Hematopoietic multipotent progenitor cell (in vitro differentiated cells): Measurements from ENCODE around the gene GFER. TPM values are rescaled to one million over a fixed set of nuclear protein-coding genes. Genes with fewer than 3 reads are reported as not detected.
"Not testable (repeated sequence)": the region's sequence is repeated elsewhere in the genome, so short reads cannot be mapped to it uniquely, and the experiment has no call there.

Source experiments
- DNase-seq, 3 donors: peaks; one replicate each; pipeline ENCODE4 v3.0.0-alpha.2; 2011 to 2015; ENCODE audit warnings: low read depth in 2 of 3, low spot score in 2 of 3
- total RNA-seq: library from RNA; depleted of rRNA; stranded (reverse); fragments of >200 nt; gene quantifications from one replicate; pipeline ENCODE4 v1.2.3, GENCODE V29; 2012

Gene GFER
- total RNA-seq, 1 donor: 14.5 TPM

DNA sequence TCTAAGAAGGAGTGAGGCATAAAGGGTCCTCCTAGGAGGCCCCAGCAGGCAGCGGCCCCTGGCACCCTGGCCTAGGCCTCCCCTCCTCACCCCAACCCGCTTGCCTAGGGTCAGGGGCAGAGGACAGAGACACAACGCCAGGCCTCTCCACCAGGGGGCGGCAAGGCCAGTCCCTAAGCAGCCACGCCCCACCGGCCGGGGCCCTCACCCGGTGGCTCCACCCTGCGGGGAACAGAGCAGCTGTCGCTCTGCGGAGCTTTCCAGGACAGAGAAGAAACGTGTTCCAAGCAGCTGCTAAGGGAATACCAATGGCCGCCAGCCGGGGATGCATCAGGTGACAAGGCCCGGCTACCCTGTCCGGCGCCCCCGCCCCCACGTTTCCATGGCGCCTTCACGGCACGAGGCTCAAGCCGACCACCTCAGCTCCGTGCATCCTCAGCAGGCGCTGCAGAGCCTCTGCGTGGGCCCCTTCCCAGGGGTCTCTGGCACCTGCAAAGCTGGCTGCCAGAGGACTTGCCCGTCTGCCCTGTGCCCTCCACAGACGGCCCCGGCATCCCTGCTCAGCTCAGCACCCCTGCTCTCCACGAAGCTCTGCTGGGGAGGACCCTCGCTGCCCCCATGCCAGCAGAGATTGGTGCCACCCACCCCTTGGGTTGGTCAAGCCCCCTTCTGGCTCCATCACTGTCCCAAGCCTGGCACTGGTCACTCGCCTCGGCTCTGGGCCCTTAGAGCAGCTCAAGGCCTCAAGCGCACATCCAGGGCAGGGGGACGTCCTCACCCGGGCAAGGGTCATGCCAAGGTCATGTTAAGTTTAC, 20.0 kb downstream of the GFER start:
- peak; percentile 72 to 92 (median 87) for DNase-seq

DNA sequence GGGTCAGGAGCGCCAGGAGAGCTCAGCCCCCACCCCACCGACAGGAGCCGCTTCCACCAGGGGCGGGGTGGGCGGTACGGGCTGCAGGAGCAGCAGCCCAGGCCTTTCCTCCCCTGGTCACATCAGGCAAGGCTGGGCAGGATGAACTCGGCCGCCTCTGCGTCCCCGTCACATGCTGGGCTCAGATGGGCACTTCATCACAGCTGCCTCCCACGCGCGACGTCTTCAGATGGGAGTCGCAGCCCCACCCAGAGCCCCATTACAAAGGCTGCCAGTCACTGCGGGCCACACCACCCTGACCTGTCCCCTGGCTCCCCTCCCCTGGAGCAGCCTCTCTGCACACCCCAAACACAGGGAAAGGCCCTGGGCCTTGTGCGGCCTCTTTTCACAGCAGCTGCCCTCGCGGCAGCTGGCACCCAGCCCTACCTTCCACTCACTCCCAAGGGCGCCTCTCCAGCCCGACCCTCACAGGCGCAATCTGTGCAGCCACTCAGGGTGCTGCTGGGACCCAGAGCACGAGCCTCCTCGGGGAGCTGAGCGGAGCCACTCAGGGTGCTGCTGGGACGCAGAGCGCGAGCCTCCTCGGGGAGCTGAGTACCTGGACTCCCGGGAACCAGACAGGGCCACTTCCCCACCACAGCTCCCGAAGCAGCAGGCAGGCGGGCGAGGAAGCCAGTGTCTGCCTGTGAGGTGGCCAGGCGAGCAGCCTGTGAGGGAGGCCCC, 21.0 kb downstream of the GFER start:
- no peak for DNase-seq

DNA sequence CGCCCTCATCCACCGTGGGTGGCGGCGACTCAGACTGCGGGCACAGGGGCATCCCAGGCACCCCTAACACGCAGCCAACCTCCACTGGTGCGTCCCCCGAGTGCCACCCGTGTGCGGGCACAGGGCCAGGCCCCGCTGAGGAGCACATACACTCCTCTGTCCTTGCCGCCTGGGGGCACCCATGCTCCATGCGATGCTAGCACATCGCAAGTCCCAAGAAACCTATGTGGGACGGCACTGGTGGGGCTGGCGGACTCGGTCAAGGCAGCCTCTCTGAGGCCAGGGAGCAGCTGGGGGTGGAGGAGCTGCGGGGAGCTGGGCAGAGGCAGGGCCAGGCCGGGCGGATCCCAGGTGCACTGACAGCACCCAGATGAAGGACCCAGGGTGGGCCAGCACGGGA, 21.7 kb downstream of the GFER start:
- DNase-seq: peak in 2 of 3 donors; percentile 77 to 90

DNA sequence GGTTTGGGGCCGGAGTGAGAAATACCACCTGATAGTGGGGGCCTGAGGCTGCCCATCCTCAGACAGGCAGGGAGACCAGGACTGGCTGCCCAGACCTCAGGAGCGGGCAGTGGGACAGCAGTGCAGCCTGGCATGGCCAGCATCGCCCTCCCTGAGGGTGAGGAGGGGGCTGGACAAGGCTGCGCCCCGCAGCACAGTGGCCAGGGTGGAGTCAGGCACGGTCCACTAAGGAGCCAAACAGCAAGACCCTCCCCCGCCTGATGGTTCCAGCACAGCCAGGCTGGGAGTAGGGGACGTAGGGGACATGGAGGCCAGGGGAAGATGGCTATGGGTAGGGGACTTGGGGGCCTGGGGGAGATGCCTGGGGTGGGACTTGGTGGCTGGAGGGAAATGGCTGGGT, 22.3 kb downstream of the GFER start:
- DNase-seq: no peak

DNA sequence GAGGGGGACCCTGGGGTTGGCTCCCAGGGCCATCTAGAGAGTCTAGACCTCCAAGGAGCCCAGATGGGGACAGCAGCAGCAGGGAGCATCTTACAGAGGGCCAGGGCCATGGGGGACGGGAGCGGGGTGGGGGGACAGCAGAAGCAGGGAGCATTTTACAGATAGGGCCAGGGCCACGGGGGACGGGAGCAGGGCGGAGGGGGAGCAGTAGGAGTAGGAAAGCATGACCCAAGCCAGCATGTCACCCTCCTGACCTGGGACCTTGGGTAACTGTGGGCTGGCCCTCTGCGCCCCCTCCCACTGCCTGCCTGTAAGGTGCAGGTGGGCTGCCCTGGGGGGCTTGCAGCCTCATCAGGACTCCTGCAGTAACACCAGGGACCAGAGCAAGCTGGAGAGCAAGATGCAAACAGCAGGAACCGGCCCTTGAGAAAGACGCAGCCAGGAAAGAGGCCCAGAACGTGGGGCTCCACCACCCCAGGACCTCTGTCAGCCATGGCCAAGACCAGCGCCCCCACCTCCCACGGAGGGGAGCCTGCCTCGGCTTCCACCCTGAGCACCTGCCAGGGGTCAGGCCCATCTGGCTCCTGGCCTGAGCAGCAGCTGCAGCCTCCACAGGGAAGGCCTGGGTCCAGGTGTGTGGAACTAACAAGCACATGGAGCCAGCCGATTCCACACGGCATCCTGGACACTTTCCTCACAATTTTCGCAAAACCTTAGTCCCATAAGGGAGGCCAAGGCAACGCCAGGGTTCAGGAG, 23.3 kb downstream of the GFER start:
- DNase-seq: no peak

DNA sequence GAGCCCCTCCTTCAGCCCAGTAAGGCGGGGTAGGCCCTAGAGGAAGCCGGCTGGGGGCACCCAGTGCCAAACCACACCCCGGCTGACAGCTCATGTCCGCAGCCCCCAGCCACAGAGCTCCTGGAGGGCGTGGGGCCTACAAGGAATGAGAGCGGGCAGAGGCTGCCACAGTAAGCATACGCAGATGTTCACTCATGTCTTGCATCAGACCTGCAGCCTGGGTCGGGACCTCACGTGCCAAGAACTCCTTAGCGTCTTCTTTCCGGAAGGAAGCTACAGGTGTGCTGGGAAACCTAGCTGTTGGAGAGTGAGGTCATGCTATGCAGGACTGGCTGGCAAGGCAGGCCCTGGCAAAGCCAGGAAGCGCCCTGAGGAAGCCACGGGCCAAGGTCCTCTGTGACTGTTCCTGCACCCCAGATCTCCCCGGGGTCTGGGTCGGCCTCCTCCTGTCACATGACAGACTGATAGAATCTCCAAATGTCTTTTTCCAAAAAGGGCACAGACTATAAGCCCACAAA, 24.1 kb downstream of the GFER start:
- DNase-seq: peak in 2 of 3 donors; percentile 71 to 82

DNA sequence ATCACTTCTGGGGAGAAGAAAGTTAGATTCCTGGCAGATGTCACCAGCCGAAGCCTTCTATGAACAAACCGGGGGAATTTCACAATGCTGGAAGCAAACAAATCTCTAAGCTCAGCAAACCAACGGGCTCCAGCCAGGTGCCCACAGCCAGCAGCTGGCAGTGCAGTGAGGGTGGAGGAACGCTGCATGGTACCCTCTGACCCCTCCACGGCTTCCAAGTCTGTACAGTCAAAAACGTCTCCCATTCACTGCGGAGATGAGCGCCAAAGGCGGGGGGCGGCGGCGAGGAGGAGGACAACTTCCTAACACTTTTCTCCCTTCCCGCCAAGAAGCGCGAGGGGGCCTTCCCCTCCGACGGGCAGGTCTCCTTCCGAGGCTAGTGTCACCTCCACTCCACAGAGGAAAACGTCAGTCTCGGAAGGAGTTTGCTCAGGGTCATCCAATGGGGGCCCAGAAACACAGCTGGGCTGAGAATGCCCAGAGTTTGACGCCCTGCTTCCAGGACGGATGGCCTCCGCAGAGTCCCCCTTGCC, 24.7 kb downstream of the GFER start:
- peak in 1 of 3 donors; percentile 19 for DNase-seq

DNA sequence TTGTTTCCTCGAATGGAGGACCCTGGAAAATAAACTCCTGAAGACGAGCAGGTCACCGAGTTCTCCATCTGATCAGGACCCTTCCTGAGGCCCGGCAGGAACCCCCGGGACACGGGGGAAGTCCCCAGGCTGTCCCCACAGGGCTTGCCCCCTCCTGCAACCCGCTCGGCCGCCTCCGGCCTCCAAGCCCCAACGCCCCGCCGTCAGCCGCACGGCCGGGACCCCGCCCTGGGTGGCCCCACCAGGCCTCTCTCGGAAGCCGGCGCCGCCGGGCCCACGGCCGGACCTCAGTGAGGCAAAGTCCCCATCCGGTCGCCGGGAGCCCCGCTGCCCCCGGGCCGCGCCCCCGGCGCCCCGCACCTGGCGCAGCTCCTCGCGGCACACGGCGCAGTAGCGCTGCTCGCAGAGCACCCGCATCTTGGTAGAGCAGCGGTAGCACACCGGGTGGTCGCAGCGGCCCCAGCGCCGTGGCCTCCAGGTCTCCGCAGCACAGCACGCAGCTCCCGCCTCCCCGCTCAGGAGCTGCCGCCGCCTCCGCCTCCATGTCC, 25.2 kb downstream of the GFER start:
- DNase-seq: no peak

DNA sequence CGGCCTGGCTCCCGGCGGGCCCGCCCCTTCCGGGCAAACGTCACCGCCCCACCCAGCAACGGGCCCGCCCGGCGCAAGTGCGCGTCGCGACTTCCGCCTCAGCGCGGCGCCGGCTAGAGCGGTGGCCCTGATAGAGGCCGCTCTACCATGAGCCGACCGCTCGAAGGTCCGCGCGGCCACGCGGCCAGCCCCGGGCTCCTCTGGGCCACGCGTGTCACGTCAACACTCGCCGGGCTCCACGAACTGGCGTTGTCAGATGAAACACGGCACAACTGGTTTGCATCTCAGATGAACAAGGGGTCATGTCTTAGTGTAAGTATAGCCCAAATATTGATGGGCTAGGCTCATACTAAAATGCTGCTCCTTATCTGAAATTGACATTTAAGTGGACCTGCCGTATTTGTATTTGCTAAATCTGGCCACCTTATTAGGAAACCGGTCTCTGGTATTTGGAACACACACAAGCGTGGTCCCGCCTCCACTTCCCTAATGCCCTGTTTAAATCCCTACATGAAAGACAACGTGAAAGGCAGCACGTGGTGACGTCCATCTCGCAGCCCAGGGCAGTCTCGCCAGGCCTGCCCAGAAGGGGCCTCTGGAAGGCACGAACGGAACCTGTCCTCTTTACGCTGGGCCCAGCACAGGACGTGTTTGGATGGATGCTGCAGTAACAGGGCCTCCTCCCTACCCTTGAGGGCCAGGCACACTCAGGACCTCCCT, 26.0 kb downstream of the GFER start, which contains the start of gene ZNF598:
Gene ZNF598 (minus strand): TSS at position 31 of the 720 bp plus-strand sequence.
- peak; percentile 69 to 87 (median 87) for DNase-seq

DNA sequence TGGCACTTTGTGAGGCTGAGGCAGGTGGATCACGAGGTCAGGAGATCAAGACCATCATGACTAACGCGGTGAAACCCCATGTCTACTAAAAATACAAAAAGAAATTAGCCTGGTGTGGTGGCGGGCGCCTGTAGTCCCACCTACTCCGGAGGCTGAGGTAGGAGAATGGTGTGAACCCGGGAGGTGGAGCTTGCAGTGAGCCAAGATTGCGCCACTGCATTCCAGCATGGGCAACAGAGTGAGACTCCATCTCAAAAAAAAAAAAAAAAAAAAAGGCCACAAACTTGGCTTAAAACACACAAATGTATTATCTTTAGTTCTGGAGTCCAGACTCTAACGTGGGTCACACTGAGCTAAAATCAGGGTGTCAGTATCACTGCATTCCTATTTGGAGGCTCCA, 27.7 kb downstream of the GFER start:
- DNase-seq: not testable (repeated sequence)

DNA sequence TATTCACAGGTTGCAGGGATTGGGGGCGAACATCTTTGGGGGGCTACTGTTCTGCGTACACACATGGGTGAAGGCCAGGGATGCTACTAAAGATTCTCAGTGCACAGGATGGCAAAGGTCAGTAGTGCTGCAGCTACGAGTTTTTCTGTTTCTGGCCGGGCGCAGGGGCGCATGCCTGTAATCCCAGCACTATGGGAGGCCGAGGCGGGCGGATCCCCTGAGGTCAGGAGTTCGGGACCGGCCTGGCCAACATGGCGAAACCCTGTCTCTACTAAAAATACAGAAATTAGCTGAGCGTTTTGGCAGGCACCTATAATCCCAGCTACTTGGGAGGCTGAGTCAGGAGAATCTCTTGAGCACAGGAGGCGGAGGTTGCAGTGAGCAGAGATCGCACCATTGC, 29.5 kb downstream of the GFER start:
- no peak for DNase-seq

DNA sequence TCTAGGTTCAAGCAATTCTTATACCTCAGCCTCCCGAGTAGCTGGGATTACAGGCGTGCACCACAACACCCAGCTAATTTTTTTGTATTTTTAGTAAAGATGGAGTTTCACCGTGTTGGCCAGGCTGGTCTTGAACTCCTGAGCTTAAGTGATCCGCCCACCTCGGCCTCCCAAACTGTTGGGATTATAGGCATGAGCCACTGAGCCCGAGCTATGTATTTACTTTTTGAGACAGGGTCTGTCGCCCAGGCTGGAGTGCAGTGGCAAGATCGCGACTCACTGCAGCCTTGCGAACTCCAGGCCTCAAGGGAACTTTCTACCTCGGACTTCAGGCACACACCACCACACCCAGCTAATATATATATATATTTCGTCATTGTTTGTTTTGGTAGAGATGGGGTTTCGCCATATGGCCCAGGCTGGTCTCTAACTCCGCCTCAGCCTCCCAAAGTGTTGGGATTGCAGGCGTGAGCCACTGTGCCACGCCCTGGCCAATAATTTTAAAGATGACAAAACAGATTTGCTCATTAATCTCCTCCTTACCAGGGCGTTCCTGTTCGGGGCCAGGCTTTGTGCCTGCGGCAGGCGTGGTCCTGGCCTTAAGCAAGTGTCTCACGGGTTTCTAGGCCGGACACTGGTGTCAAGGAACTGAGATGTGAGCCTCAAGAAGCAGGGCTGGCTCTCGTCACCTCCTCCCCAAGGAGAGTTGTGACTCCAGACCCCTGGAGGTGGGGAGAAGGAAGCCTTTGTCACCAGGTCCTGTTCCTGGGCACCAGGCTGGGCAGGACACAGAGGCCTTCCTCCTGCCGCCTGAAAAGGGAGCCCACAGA, 31.3 kb downstream of the GFER start:
- DNase-seq: no peak

DNA sequence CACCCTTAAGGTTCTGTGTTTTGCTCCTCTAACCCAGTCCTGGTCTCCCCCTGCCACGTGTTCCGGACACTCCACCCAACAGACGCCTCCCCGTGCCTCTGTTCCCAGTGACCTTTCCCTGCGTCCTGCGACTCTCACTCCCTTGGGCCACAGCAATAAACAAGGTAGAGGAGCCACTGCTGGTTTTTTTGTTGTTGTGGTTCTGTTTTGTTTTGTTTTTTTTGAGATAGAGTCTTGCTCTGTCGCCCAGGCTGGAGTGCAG, 31.9 kb downstream of the GFER start:
- no peak for DNase-seq

DNA sequence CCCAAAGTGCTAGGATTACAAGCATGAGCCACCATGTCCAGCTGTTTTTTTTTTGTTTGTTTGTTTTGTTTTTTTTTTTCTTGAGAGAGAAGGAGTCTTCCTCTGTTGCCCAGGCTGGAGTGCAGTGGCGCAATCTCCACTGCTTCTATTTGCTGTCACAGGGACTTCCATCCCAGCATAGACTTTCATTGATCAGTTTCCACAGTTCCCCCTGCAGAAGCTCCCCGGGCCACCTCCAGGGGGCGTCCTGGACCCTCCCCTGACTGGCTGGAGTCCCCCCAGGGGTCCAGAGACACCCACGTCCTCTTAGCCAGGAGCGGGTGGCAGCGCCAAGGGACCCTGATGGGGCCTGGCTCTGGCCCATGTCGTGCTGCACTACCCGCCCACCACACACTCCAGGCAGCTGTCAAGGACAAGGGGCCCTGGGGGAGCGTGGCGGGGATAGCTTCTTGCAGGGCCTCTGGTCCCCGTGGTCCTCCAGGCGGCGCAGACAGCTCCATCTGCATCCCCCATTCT, 32.5 kb downstream of the GFER start:
- DNase-seq: no peak

DNA sequence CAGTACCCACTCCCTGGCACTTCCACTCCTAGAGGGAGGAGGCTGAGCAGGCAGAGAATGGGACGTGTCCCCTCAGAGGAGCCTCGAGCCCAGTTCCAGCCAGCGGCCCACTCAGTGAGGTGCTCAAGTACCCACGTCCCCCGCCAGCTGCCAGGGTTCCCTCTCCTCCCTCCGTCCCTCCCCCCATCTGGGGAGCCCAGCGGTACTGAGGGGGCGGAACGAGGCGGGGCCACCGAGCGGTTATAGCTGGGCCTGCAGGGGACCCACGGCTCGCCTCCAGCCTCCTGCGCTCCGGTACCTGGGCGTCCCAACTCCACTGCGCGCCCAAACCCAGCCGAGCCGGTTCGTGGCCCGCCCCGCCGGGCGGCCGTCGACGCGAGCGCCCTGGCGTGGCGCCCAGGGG, 35.5 kb downstream of the GFER start, which contains the start of gene NPW:
Gene NPW (plus strand): TSS at position 268 of the 403 bp plus-strand sequence.
- peak in 2 of 3 donors; percentile 57 to 67 for DNase-seq

DNA sequence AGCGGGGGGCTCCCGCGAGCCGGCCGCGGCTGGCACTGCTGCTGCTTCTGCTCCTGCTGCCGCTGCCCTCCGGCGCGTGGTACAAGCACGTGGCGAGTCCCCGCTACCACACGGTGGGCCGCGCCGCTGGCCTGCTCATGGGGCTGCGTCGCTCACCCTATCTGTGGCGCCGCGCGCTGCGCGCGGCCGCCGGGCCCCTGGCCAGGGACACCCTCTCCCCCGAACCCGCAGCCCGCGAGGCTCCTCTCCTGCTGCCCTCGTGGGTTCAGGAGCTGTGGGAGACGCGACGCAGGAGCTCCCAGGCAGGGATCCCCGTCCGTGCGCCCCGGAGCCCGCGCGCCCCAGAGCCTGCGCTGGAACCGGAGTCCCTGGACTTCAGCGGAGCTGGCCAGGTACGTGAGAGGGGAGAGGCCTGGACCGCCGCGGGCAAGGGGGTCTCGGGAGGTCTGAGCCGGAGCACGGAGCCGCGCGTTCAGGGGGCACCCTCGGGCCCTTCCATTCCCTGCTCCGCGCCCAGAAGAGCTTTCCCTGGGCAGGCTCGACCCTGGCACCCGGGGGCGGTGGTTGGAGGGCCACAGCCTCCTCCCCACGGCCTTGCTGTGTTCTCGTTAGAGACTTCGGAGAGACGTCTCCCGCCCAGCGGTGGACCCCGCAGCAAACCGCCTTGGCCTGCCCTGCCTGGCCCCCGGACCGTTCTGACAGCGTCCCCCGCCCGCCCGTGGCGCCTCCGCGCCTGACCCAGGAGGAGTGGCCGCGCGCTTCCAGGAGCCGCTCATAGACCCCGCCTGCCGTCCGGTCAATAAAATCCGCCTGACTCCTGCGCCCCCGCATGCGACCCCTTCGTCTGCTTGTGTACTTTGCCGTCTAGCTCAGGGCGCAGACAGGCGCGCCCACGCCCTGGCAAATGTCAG, 36.2 kb downstream of the GFER start:
- peak in 1 of 3 donors; percentile 49 for DNase-seq

DNA sequence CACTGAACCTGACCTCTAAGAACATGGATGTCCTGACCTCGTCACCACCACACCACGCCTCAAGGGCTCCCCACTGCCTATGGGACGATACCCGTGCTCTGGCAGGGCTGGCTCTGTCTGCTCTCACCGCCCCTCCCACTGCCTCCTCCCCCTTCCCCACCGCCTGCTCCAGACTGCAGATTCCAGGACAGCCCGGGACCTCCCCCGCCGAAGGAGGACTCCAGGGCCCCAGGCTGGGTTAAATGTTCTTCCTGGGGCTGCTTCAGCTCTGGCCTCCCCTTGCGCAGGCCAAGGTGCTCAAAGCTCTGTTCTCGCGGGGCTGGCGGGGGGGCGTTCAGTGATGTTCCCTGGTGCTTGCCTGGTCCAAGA, 38.7 kb downstream of the GFER start:
- DNase-seq: no peak
